ENCODE measurements around the gene RAPGEF5.

RAPGEF5 gene

DNA sequence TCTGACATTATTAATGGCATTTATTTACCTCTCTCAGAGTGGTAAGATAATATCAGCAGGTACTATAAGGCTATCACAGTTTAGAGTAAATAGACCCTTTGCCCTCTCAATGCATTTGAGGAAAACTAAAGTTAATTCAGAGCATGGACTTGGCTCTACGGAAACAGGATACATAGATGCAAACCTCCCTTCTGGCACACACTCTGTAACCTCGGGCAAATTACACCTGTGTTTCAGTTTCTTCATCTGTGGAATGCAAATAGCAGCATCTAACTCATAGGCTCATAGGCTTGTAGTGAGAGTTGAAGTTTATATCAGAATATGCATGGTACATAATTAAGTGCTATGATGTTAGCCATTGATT is 5.6 kb downstream of the RAPGEF5 start:
- no peak overlapping the region for H3K4me3 ChIP-seq (ENCODE audit: severe bottlenecking)
- H3K9me3 ChIP-seq (ENCODE audit: severe bottlenecking), result peaks cover 2% of the 10 kb centered on the region
- ATAC-seq (ENCODE audit: low read depth) (no peak; the same call in 2 of the 3 replicates), DNase-seq (ENCODE audit: low spot score) (no peak)
- TF ChIP-seq, protein P1, sequence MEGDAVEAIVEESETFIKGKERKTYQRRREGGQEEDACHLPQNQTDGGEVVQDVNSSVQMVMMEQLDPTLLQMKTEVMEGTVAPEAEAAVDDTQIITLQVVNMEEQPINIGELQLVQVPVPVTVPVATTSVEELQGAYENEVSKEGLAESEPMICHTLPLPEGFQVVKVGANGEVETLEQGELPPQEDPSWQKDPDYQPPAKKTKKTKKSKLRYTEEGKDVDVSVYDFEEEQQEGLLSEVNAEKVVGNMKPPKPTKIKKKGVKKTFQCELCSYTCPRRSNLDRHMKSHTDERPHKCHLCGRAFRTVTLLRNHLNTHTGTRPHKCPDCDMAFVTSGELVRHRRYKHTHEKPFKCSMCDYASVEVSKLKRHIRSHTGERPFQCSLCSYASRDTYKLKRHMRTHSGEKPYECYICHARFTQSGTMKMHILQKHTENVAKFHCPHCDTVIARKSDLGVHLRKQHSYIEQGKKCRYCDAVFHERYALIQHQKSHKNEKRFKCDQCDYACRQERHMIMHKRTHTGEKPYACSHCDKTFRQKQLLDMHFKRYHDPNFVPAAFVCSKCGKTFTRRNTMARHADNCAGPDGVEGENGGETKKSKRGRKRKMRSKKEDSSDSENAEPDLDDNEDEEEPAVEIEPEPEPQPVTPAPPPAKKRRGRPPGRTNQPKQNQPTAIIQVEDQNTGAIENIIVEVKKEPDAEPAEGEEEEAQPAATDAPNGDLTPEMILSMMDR (IDR thresholded peaks at IDR 0.05; ENCODE audit: poor library complexity, severe bottlenecking), result no peak
- H3K36me3 ChIP-seq (ENCODE audit: low read depth), result no peaks in the 10 kb centered on the region
- peaks cover 30% of the 10 kb centered on the region for H3K4me1 ChIP-seq (ENCODE audit: insufficient read depth, poor library complexity, severe bottlenecking)
- H3K27me3 ChIP-seq (ENCODE audit: insufficient read depth, poor library complexity, severe bottlenecking), result no peaks in the 10 kb centered on the region
- no peak overlapping the region for H3K27ac ChIP-seq (ENCODE audit: poor library complexity, severe bottlenecking)

DNA sequence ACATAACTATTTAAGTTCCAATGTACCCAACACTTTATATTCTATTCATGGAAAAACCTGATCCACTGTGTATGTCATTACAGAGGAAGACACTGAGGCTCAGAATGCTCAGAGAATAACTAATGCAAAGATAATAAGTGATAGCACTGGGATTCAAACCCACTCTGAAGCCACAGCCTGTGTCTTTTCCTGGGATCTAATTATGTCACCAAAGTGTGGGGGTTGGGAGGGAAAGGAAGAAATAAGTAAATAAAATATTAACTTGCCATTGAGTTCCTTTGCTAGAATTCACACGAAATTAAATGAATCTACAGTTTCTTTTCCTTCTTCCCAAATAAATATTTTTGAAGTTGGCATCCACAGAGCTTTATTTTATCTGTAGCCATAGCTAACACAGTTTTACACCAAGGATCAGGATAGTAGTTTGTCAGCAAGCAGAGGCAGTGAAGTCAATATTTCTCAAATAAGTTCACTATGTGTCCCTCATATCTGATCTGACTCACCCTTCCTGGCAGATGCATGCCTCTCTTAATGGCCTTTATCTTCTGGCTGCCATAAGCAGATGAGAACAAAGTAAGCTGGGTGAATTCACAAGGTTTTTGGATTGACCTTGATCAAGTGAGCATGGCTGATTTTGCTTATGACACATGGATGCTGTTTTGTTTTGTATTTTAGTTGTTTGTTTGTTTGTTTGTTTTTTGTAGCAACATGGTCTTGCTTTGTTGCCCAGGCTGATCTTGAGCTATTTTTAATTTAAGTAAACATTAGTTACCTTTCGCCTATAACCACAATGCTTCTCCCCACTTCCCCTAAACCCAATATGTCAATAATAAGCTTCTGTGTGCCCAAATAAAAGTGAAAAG is 6.3 kb downstream of the RAPGEF5 start:
- Histone ChIP-seq H3K36me3 (ENCODE audit: low read depth) (no peaks in the 10 kb centered on the region), H3K27me3 (ENCODE audit: insufficient read depth, poor library complexity, severe bottlenecking) (no peaks in the 10 kb centered on the region), H3K27ac (ENCODE audit: poor library complexity, severe bottlenecking) (no peak overlapping the region), H3K4me1 (ENCODE audit: insufficient read depth, poor library complexity, severe bottlenecking) (peaks cover 30% of the 10 kb centered on the region), H3K4me3 (ENCODE audit: severe bottlenecking) (no peak overlapping the region), H3K9me3 (ENCODE audit: severe bottlenecking) (peaks cover 2% of the 10 kb centered on the region)
- DNase-seq (ENCODE audit: low spot score) (no peak), ATAC-seq (ENCODE audit: low read depth) (peak; percentile 79)
- TF ChIP-seq, protein P1 (IDR thresholded peaks at IDR 0.05; ENCODE audit: poor library complexity, severe bottlenecking), result no peak

DNA sequence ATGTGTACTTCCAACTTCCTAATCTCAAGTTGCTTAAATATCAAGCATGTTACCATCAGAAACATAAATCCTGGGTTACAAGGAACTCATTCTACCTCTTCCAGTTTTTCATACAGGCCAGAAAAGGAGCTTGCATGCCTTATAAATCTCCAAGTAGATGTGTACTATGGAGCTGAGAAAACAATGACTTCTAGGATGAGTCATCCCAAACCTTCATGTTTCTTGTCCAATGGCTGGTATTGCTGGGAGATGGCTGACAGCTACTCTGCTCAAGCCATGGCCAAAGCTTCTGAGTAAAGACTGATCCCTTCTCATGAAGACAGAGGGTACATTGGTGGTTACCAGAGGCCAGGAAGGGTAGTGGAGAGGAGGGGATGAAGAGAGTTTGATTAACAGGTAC is 8.6 kb downstream of the RAPGEF5 start:
- TF ChIP-seq, protein P1 (IDR thresholded peaks at IDR 0.05; ENCODE audit: poor library complexity, severe bottlenecking), result no peak
- no peak for ATAC-seq (ENCODE audit: low read depth)
- Histone ChIP-seq H3K36me3 (ENCODE audit: low read depth) (no peaks in the 10 kb centered on the region), H3K9me3 (ENCODE audit: severe bottlenecking) (peaks cover 2% of the 10 kb centered on the region), H3K4me3 (ENCODE audit: severe bottlenecking) (no peak overlapping the region), H3K27me3 (ENCODE audit: insufficient read depth, poor library complexity, severe bottlenecking) (no peaks in the 10 kb centered on the region), H3K4me1 (ENCODE audit: insufficient read depth, poor library complexity, severe bottlenecking) (peaks cover 30% of the 10 kb centered on the region), H3K27ac (ENCODE audit: poor library complexity, severe bottlenecking) (no peak overlapping the region)
- no peak for DNase-seq (ENCODE audit: low spot score)

DNA sequence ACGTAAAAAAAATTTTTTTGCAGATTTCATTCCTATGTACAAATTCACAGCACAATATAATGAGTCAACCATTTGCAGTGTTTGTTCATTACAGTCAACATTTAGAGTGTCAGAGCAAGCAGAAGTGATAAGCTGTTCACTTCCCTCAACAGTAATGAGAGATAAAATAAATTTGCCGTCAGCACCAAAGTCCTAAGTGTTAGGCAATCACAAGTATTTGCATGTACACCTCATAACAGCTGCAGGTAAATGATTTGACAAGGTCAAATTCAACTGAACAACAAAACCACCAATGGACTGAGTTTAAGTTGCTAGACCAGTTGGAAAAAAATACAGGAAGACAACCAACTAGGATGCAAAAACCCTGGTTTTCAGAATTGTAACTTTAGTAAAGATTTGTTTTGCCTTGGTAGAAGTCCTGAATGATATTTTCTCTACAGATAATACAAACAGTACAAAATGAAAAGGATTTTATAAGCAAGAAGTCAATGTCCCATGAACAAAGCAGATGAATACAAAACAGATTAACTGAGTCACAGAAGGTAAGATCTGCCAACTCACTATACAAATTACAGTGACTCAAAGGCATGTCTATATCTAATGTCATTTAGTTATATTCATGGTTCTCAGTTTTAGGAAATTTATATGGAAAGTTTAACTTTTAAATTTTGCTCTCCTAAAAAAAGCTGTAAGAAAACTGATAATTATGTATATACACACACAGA is 10.4 kb downstream of the RAPGEF5 start:
- no peak for DNase-seq (ENCODE audit: low spot score)
- TF ChIP-seq, protein P1 (IDR thresholded peaks at IDR 0.05; ENCODE audit: poor library complexity, severe bottlenecking), result no peak
- H3K4me3 ChIP-seq (ENCODE audit: severe bottlenecking), result no peak overlapping the region

More for the DNA sequence above, 10.4 kb downstream of the RAPGEF5 start:
- no peak for ATAC-seq (ENCODE audit: low read depth)
- Histone ChIP-seq H3K4me1 (ENCODE audit: insufficient read depth, poor library complexity, severe bottlenecking) (peaks cover 29% of the 10 kb centered on the region), H3K36me3 (ENCODE audit: low read depth) (no peaks in the 10 kb centered on the region), H3K9me3 (ENCODE audit: severe bottlenecking) (no peaks in the 10 kb centered on the region), H3K27me3 (ENCODE audit: insufficient read depth, poor library complexity, severe bottlenecking) (no peaks in the 10 kb centered on the region), H3K27ac (ENCODE audit: poor library complexity, severe bottlenecking) (no peak overlapping the region)

All from RWPE2 (cell line).